Body of pancreas (tissue), 4 donors: ENCODE results near the gene SLC29A1. TPM values are rescaled to one million over a fixed set of nuclear protein-coding genes. Genes with fewer than 3 reads are reported as not detected.

Experiments used
- ATAC-seq: fragments of 150-250 bp; one replicate; pipeline ENCODE4 v1.9.1; 2016
- DNase-seq, 4 donors: peaks; one replicate each; pipeline ENCODE4 v3.0.0-alpha.2; 2019
- H3K27ac ChIP-seq, 4 donors: fragments of 200-600 bp; sonication (generic); 1 replicate in 3 of 4; 2 replicates in 1 of 4; pipeline versions ENCODE4 v1.5.1 to v1.6.1; 2016 to 2019; ENCODE audit warnings: mild to moderate bottlenecking in 1 of 4, mixed read lengths in 1 of 4, moderate library complexity in 1 of 4
- H3K27me3 ChIP-seq, 2 donors: fragments of 200-600 bp; sonication (generic); one replicate each; pipeline ENCODE4 v1.6.0; 2016; ENCODE audit warnings: mild to moderate bottlenecking in 1 of 2
- H3K36me3 ChIP-seq, 2 donors: fragments of 200-600 bp; sonication (generic); replicated peaks in 1 of 2; 2 replicates each; pipeline ENCODE4 v1.5.1; 2016; ENCODE audit warnings: low read depth in 2 of 2; ENCODE audit not compliant: insufficient read depth in 1 of 2
- H3K4me1 ChIP-seq: fragments of 200-600 bp; sonication (generic); one replicate; pipeline ENCODE4 v1.6.0; 2016
- H3K4me3 ChIP-seq, 2 donors: fragments of 200-600 bp; sonication (generic); 1 replicate in 1 of 2; 2 replicates in 1 of 2; pipeline ENCODE4 v1.5.1; 2016 to 2019
- H3K9me3 ChIP-seq, 3 donors: fragments of 200-600 bp; sonication (generic); 1 replicate in 2 of 3; 2 replicates in 1 of 3; pipeline ENCODE4 v1.5.1; 2016
- CTCF ChIP-seq, 7 experiments: fragments of 450-650 bp in 4 of 7; fragments of 200-600 bp in 3 of 7; sonication (generic) in 3 of 7; IDR thresholded peaks; one replicate each; pipeline ENCODE4 v1.5.1; 2016 to 2019; ENCODE audit warnings: antibody characterized with exemption in 7 of 7
- POLR2A ChIP-seq, 3 donors: fragments of 450-650 bp; IDR thresholded peaks; one replicate each; pipeline ENCODE4 v1.6.1; 2016; ENCODE audit warnings: antibody characterized with exemption in 3 of 3, mild to moderate bottlenecking in 2 of 3
- whole genome bisulfite sequencing, 2 donors: methylation state at CpG; one replicate each; pipeline ENCODE4 v1.1.5; 2017; 5-methylcytosine and 5-hydroxymethylcytosine counted together
- intact Hi-C: fragments of 100-400 bp; cut with DNase I; formaldehyde crosslinking; loops from one replicate; pipeline ENCODE4 v1.15.1; 2023
- total RNA-seq, 2 donors: library from RNA; depleted of rRNA; stranded (reverse); fragments of >200 nt; gene quantifications; one replicate each; pipeline ENCODE4 v1.1.0, GENCODE V29; 2016

The SLC29A1 gene
- total RNA-seq, 2 donors from 2014 or later: 44.8 to 90.3 TPM

DNA sequence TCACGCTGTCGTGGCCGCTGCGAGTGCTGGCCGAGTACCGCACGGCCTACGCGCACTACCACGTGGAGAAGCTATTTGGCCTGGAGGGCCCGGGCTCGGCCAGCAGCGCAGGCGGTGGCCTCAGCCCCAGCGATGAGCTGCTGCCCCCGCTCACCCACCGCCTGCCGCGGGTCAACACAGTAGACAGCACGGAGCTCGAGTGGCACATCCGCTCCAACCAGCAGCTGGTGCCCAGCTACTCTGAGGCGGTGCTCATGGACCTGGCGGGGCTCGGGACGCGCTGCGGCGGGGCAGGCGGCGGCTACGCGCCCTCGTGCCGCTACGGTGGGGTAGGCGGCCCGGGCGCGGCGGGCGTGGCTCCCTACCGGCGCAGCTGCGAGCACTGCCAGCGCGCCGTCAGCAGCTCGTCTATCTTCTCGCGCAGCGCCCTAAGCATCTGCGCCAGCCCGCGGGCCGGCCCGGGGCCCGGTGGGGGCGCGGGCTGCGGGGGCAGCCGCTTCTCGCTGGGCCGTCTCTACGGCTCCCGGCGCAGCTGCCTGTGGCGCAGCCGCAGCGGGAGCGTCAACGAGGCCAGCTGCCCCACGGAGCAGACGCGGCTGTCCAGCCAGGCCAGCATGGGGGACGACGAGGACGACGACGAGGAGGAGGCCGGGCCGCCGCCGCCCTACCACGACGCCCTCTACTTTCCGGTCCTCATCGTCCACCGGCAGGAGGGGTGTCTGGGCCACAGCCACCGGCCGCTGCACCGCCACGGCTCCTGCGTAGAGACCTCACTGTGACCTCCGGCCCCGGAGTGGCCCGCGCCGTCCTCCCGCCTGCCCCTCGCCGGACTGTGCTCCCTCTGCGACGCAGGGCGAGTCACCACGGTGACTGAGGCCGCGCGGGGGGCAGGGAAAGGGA is 52.6 kb downstream of the SLC29A1 start:
- intact Hi-C loops: no loop called here
- peaks cover 0 to 15% of the 10 kb centered on the region in 2 donors for H3K27me3 ChIP-seq
- ATAC-seq: peak; percentile 42

DNA sequence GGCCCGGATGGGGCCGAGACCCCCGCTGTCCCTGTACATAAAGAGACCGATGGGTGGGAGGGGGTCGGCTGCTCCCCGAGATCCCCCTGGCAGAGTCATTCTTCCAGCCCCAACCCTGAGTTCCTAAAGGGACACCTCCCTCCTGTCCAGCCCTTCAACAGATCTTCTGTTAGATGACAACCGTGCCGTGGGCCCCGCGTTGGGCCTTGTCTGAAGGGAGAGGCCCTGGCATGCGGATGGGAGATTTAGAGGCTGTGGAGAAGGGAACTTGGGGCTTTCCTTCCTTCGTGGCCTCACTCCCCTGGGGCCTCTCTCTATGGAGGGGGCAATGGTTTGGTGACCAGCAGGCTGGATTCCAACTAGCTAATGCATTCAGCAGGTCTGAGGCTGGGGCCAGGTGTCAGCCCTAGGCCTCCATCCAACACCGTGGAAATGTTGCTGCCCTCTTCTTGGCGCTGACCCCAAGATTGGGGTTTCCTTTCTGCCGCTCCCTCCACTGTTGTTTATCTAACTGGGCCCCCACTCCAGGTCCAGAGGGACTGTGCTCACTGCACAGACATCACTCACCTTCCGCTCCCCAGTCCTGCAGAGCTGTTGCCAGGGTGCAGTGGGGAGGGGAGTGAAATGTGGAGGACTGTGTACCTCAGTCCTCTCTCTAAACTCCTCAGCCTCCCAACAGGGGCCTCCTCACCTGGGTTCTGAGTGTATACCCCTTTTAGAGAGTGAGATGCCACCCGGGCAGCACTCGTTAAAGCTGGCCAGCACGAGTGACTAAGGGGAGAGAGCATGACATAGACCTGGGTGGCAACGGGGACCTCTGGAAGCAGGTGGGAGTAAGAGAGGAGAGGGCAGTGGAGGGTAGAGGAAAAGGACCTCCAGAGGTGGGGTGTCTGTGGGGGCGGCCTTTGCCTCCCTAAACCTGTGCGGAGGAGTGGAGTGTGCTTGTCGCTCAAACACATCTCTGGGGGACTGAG is 53.6 kb downstream of the SLC29A1 start:
- no peak overlapping the region for H3K4me3 ChIP-seq
- no peak overlapping the region for H3K27ac ChIP-seq
- intact Hi-C loops: no loop called here
- no peaks in the 10 kb centered on the region for H3K36me3 ChIP-seq
- H3K27me3 ChIP-seq: peaks cover 0 to 15% of the 10 kb centered on the region in 2 donors
- H3K4me1 ChIP-seq: peaks cover 12% of the 10 kb centered on the region
- TF ChIP-seq POLR2A (IDR thresholded peaks at IDR 0.05) (no peak), CTCF (IDR thresholded peaks at IDR 0.05) (no peak)
- no peak for DNase-seq
- no peaks in the 10 kb centered on the region for H3K9me3 ChIP-seq
- ATAC-seq: no peak
- WGBS, 2 donors: 69 to 82% methylated on average over 22 to 23 of the region's 23 CpGs

More for the DNA sequence above, 52.6 kb downstream of the SLC29A1 start:
- Histone ChIP-seq H3K36me3 (no peaks in the 10 kb centered on the region), H3K4me1 (peaks cover 12% of the 10 kb centered on the region), H3K4me3 (no peak overlapping the region), H3K27ac (no peak overlapping the region), H3K9me3 (no peaks in the 10 kb centered on the region)
- 11% methylated on average over 109 of the region's 109 CpGs; no CpG with 5 or more reads in 1 of the 2 donors for WGBS, 2 donors
- TF ChIP-seq POLR2A (IDR thresholded peaks at IDR 0.05) (no peak), CTCF (IDR thresholded peaks at IDR 0.05) (no peak)
- peak in 1 of 4 donors; percentile 42 for DNase-seq

DNA sequence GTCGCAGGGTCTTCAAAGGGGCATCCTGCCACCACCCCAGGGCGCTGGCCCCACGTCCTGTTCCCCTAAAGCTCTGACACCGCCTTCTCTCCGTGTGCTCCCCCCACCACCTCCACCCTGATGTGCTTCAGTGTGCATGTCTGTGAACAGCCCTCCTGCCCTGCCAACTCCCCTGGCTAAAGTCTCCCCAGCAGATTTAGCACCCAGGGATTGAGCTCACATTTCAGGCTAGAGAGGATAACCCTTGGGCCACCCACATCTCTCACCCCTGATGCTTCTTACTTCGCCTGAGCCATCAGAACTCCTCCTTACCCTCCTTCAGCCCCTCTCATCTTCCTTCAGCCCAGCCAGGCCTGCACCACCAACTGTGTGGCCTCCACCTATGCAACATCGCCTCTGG is 54.4 kb downstream of the SLC29A1 start:
- no peak for DNase-seq
- no peaks in the 10 kb centered on the region for H3K36me3 ChIP-seq
- no peak overlapping the region for H3K4me3 ChIP-seq
- no peak for ATAC-seq
- intact Hi-C loops: no loop called here
- peaks cover 0 to 15% of the 10 kb centered on the region in 2 donors for H3K27me3 ChIP-seq
- H3K9me3 ChIP-seq: no peaks in the 10 kb centered on the region
- no peak for TF ChIP-seq POLR2A (IDR thresholded peaks at IDR 0.05)
- no peak for TF ChIP-seq CTCF (IDR thresholded peaks at IDR 0.05)
- no peak overlapping the region for H3K27ac ChIP-seq
- H3K4me1 ChIP-seq: peaks cover 12% of the 10 kb centered on the region
- 68 to 76% methylated on average over 7 of the region's 7 CpGs for WGBS, 2 donors

DNA sequence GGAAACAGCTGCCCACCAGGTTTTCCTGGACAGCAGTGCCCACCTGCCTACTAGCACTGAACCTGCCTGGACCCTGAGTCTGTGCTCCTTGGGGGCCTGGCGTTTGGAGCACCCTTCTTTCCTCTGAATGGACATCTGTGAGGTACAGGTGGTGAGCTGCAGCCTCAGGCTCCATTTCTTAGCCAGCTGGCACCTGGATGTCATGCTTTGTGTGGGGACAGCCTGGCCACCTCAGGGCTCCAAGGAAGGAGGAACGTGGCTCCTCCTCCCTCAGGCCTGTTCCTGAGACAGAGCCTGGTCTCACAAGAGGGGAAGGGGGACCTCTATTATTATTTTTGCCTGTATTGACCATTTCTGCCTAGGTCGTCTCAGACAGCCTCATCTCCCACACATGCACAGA is 54.9 kb downstream of the SLC29A1 start:
- no peak overlapping the region for H3K27ac ChIP-seq
- no peak overlapping the region for H3K4me3 ChIP-seq
- peaks cover 12% of the 10 kb centered on the region for H3K4me1 ChIP-seq
- H3K27me3 ChIP-seq: peaks cover 0 to 15% of the 10 kb centered on the region in 2 donors
- H3K36me3 ChIP-seq: no peaks in the 10 kb centered on the region
- TF ChIP-seq CTCF (IDR thresholded peaks at IDR 0.05): no peak
- no peak for TF ChIP-seq POLR2A (IDR thresholded peaks at IDR 0.05)
- ATAC-seq (no peak), DNase-seq (no peak)
- intact Hi-C loops: no loop called here
- WGBS, 2 donors: 55 to 60% methylated on average over 3 of the region's 3 CpGs
- no peaks in the 10 kb centered on the region for H3K9me3 ChIP-seq
